LNCAP (cell line): Measurements from ENCODE around the gene HGS.

Experiments
- CTCF ChIP-seq: fragments of 450-650 bp; IDR thresholded peaks from 2 replicates; pipeline ENCODE4 v1.5.1; 2017; ENCODE audit warnings: mild to moderate bottlenecking

The HGS gene

GRCh38 chr17:81641825-81642489, 41.9 kb upstream of the HGS start:
- no peak for TF ChIP-seq CTCF

GRCh38 chr17:81644496-81644895, 39.3 kb upstream of the HGS start:
- no peak for TF ChIP-seq CTCF

- TF ChIP-seq CTCF: no peak
Observed at GRCh38 chr17:81644976-81645952, 38.5 kb upstream of the HGS start.

GRCh38 chr17:81646869-81647600, 36.8 kb upstream of the HGS start:
- no peak for TF ChIP-seq CTCF

- TF ChIP-seq CTCF: no peak
Observed at GRCh38 chr17:81647640-81648012, 36.2 kb upstream of the HGS start.

GRCh38 chr17:81648013-81648706, 35.7 kb upstream of the HGS start:
- no peak for TF ChIP-seq CTCF

GRCh38 chr17:81648707-81649085, 35.1 kb upstream of the HGS start:
- TF ChIP-seq CTCF: no peak
